Ammon's horn (tissue), 1 donor: Measurements from ENCODE around the gene SCAMP2.

Experiments
- DNase-seq: peaks from one replicate; pipeline ENCODE4 v3.0.0-alpha.2; 2016; ENCODE audit warnings: low spot score

SCAMP2 gene

DNA sequence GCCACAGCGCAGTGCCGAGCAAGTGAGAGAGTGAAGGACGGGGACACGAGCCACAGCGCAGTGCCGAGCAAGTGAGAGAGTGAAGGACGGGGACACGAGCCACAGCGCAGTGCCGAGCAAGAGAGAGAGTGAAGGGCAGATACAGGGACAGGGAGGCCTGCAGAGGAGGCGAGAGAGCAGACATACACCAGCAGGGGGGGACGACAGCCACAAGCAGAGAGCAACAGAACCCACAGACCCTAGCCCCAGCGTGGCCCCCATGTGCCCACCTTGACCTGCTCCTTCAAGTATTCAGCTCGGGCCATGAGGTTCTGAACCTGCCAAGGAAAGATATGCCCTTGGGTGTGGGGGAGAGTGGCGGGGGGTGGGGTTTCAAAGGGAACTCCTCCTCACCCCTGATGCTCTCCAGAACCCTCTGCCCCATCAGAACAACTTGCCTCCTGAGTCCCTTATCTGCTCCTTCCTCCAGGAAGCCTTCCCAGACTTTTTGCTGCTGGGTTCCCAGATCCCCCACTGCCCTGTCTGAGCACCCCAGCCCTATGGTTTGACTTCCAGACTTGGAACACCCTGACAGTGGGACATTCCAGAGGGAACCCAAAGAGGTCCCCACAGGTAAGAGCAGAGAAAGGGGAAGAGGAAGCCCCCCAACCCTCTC lies 35.6 kb downstream of the SCAMP2 start:
- no peak for DNase-seq

GRCh38 chr15:74836846-74837245 lies 36.3 kb downstream of the SCAMP2 start:
- no peak for DNase-seq

GRCh38 chr15:74835312-74835823 lies 37.8 kb downstream of the SCAMP2 start:
- peak; percentile 47 for DNase-seq

- peak; percentile 72 for DNase-seq
Observed at GRCh38 chr15:74833376-74834107, 39.6 kb downstream of the SCAMP2 start.

DNA sequence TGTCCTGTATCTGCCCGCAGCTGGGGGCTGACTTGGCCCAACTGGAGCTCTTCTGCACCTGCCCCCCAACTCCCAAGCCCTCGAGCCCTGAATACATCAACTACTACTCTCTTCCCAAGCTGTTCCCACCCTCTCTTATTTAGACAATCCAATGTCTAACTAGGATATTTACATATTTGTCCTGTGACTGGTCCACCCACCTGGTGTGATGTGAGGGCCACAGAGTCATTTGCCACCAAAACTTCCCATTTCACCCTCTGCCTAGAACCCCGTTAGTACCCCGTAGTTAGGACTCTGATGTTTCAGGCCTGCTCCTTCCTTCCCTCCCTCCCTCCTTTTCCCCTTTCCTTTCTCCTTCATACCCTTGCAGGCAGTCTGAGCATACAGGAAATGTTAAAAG lies 40.3 kb downstream of the SCAMP2 start:
- no peak for DNase-seq

DNA sequence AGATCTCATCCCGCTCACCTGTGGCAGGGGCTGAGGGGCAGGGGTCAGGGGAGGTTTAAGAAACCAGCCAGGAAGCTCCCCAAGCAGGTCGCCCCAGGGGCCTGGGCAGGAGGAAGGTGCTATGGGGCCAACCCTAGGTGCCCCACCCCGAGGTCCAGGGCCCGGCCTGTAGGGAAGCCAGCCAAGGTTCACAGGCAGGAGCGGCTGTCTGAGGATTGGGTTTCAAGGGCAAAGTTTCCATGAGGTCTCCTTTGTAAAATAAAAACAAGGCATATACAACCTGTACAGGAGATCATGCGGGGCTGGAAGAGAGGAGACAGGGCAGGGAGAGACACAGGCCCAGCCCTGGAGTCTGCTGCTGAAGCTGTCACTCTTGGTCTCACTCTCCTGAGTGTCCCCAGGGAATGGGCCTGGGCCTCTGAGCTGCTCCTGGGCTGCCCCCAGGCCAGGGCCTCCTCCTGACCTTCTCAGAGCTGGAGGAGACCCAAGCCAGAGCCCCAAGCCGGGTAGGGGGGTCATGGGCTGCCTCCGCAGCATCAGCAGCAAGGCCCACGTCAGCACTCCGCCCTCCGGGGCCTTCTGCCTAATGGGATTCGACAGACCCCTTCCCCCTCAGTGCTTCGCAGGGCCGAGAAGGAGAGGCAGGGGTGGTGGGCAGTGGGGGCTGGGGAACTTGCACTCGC lies 41.2 kb downstream of the SCAMP2 start:
- DNase-seq: no peak

- DNase-seq: peak; percentile 86
Observed at GRCh38 chr15:74830868-74831267, 42.3 kb downstream of the SCAMP2 start.

- DNase-seq: no peak
Observed at GRCh38 chr15:74829991-74830390, 43.2 kb downstream of the SCAMP2 start.

GRCh38 chr15:74829486-74829885 lies 43.7 kb downstream of the SCAMP2 start:
- no peak for DNase-seq

DNA sequence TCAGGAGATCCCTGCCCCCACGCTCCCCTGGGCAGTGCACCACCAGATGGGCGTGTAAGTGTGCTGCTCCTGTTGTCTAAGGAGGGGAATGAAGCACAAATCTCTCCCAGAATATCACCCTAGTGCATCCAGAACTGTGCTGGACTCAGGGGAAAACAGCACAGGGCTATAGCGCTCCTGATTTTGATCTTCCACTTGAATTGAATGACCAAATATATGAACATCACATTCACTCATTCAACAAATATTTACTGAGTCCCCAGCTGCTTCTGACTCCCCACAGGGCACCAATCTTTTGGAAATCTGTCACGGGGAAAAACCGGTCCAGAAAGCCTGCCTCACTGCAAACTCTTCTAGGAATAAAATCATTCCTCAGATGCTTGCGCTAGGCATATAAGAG lies 44.3 kb downstream of the SCAMP2 start:
- no peak for DNase-seq

- no peak for DNase-seq
Observed at GRCh38 chr15:74827614-74828013, 45.6 kb downstream of the SCAMP2 start.

- no peak for DNase-seq
Observed at GRCh38 chr15:74826921-74827320, 46.2 kb downstream of the SCAMP2 start.

- DNase-seq: no peak
Observed at GRCh38 chr15:74826364-74826819, 46.8 kb downstream of the SCAMP2 start, which contains the start of gene CPLX3. Gene CPLX3 (plus strand): TSS chr15:74826627. CDS start chr15:74826704, 77 bp downstream.

- no peak for DNase-seq
Observed at GRCh38 chr15:74825866-74826265, 47.3 kb downstream of the SCAMP2 start.

- no peak for DNase-seq
Observed at GRCh38 chr15:74824976-74825375, 48.2 kb downstream of the SCAMP2 start.

- no peak for DNase-seq
Observed at GRCh38 chr15:74823324-74823723, 49.8 kb downstream of the SCAMP2 start.

- no peak for DNase-seq
Observed at GRCh38 chr15:74822233-74822632, 50.9 kb downstream of the SCAMP2 start.

- DNase-seq: no peak
Observed at GRCh38 chr15:74821790-74822158, 51.4 kb downstream of the SCAMP2 start.

DNA sequence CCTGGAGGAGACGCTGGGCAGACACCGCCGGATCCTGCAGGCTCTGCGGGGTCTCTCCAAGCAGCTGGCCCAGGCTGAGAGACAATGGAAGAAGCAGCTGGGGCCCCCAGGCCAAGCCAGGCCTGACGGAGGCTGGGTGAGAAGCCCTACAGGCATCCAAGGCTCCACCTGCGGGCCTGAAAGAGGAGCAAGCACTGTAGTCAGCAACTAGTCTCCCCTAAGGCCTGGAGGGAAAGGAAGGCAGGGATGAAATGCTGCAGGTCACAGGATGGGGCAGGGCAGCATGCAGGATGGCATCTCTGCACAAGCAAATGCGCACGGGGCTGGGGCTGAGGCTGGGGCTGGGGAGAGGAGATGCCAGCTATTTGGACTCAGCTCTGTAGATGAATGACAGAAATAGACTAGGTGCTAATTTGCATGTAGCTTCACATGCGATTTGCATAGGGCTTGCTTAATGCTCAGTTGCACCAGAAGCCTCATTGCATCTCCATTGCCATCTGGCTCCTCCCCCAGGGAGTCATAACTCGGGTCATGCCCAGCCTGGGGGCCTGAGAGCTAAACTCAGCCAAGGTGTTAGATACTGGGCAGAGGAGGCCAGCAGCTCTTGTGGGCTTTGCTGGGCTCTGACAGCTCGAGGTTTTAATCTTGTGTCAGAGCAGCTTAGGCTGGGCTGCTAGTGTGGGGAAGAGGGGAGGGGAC lies 51.9 kb downstream of the SCAMP2 start:
- DNase-seq: no peak

GRCh38 chr15:74820056-74820455 lies 53.1 kb downstream of the SCAMP2 start:
- no peak for DNase-seq

DNA sequence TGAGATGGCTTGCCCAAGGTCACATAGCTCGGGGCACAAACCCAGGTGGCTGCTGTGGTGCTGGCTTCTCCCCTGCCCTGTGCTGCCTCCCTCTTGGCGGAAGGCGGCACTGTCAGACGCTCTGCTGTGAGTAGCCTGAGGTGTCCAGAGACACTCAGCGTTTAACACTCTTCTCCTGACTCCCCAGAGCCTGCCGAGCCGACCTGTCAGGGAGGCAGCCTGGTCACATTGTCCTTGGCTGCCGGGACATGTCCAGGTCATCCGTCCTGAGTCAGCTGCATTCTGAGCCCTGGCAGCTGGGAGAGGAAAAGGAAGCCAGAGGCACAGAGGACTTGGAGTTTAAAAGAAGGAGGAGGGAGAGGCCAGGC lies 55.8 kb downstream of the SCAMP2 start:
- peak; percentile 43 for DNase-seq
